HepG2 (cell line): Measurements from ENCODE around the gene TDRD1. TPM values are rescaled to one million over a fixed set of nuclear protein-coding genes. Genes with fewer than 3 reads are reported as not detected.

Experiments used
- ATAD3A ChIP-seq: sonication (generic); formaldehyde crosslinking; IDR thresholded peaks from 2 replicates; pipeline ENCODE4 v1.4.0; 2020; ENCODE audit warnings: missing genetic modification reagents
- ATF5 ChIP-seq: sonication (generic); formaldehyde crosslinking; IDR thresholded peaks from 2 replicates; pipeline ENCODE4 v1.4.0; 2020; ENCODE audit warnings: mild to moderate bottlenecking, low read depth, missing genetic modification reagents
- CREBL2 ChIP-seq: sonication (generic); formaldehyde crosslinking; IDR thresholded peaks from 2 replicates; pipeline ENCODE4 v1.8.1; 2023; ENCODE audit warnings: missing genetic modification reagents, mild to moderate bottlenecking, borderline replicate concordance
- FOXJ3 ChIP-seq: sonication (generic); formaldehyde crosslinking; IDR thresholded peaks from 2 replicates; pipeline ENCODE4 v1.4.0; 2020; ENCODE audit warnings: missing genetic modification reagents, mild to moderate bottlenecking, borderline replicate concordance
- GPN1 ChIP-seq: sonication (generic); formaldehyde crosslinking; IDR thresholded peaks from 2 replicates; pipeline ENCODE4 v1.5.1; 2020; ENCODE audit warnings: missing genetic modification reagents, borderline replicate concordance
- HNF4A ChIP-seq: sonication (generic); formaldehyde crosslinking; IDR thresholded peaks from 2 replicates; pipeline ENCODE4 v1.4.0; 2020; ENCODE audit warnings: missing genetic modification reagents
- ISX ChIP-seq: sonication (generic); formaldehyde crosslinking; conservative IDR thresholded peaks from 2 replicates; pipeline ENCODE4 v1.5.0; 2020; ENCODE audit warnings: missing genetic modification reagents
- KLF15 ChIP-seq: sonication (generic); formaldehyde crosslinking; IDR thresholded peaks from 2 replicates; pipeline ENCODE4 v1.8.1; 2023; ENCODE audit warnings: borderline replicate concordance, mild to moderate bottlenecking, inconsistent platforms, missing genetic modification reagents, mixed read lengths
- MED1 ChIP-seq: sonication (generic); formaldehyde crosslinking; IDR thresholded peaks from 2 replicates; pipeline ENCODE4 v1.4.0; 2020; ENCODE audit warnings: missing genetic modification reagents
- MTA1 ChIP-seq: sonication (generic); formaldehyde crosslinking; IDR thresholded peaks from 2 replicates; pipeline ENCODE4 v1.4.0; 2020; ENCODE audit warnings: missing genetic modification reagents, mild to moderate bottlenecking, borderline replicate concordance
- NFYC ChIP-seq: IDR thresholded peaks from 2 replicates; pipeline ENCODE4 v1.6.1; 2016; ENCODE audit warnings: missing genetic modification reagents, missing compliant biosample characterization
- NR3C1 ChIP-seq: sonication (generic); formaldehyde crosslinking; IDR thresholded peaks from 2 replicates; pipeline ENCODE4 v1.4.0; 2020; ENCODE audit warnings: missing genetic modification reagents
- ONECUT2 ChIP-seq: sonication (generic); formaldehyde crosslinking; IDR thresholded peaks from 2 replicates; pipeline ENCODE4 v1.4.0; 2020; ENCODE audit warnings: missing genetic modification reagents
- PAX8 ChIP-seq: sonication (generic); formaldehyde crosslinking; IDR thresholded peaks from 2 replicates; pipeline ENCODE4 v1.8.0; 2022; ENCODE audit warnings: mild to moderate bottlenecking, missing genetic modification reagents, borderline replicate concordance
- TAF1 ChIP-seq: sonication (generic); formaldehyde crosslinking; IDR thresholded peaks from 2 replicates; pipeline ENCODE4 v1.4.0; 2020; ENCODE audit warnings: missing genetic modification reagents
- TBP ChIP-seq: sonication (generic); formaldehyde crosslinking; IDR thresholded peaks from 2 replicates; pipeline ENCODE4 v1.5.0; 2020; ENCODE audit warnings: missing genetic modification reagents
- TCF12 ChIP-seq, 2 experiments: fragments of 450-650 bp in 1 of 2; sonication (generic) in 1 of 2; formaldehyde crosslinking in 1 of 2; IDR thresholded peaks; 2 replicates each; pipeline versions ENCODE4 v1.6.1 to v1.8.0; 2017 to 2022; ENCODE audit warnings: antibody characterized with exemption in 1 of 2, mild to moderate bottlenecking in 1 of 2, missing genetic modification reagents in 1 of 2, moderate library complexity in 1 of 2
- ZBTB10 ChIP-seq: sonication (generic); formaldehyde crosslinking; IDR thresholded peaks from 2 replicates; pipeline ENCODE4 v1.4.0; 2020; ENCODE audit warnings: missing genetic modification reagents, borderline replicate concordance
- ZFP1 ChIP-seq: IDR thresholded peaks from 2 replicates; pipeline ENCODE4 v1.6.1; 2016
- ZFP62 ChIP-seq: sonication (generic); formaldehyde crosslinking; IDR thresholded peaks from 2 replicates; pipeline ENCODE4 v1.4.0; 2020; ENCODE audit warnings: missing genetic modification reagents
- ZNF280B ChIP-seq: sonication (generic); formaldehyde crosslinking; IDR thresholded peaks from 2 replicates; pipeline ENCODE4 v1.5.0; 2020; ENCODE audit warnings: missing genetic modification reagents, mild to moderate bottlenecking, borderline replicate concordance
- ZNF367 ChIP-seq: sonication (generic); formaldehyde crosslinking; IDR thresholded peaks from 2 replicates; pipeline ENCODE4 v1.4.0; 2020; ENCODE audit warnings: missing genetic modification reagents, borderline replicate concordance
- ZNF703 ChIP-seq: sonication (generic); formaldehyde crosslinking; IDR thresholded peaks from 2 replicates; pipeline ENCODE4 v1.5.1; 2020; ENCODE audit warnings: missing genetic modification reagents, mild to moderate bottlenecking, moderate library complexity, borderline replicate concordance
- ZNF709 ChIP-seq: sonication (generic); formaldehyde crosslinking; IDR thresholded peaks from 2 replicates; pipeline ENCODE4 v1.5.0; 2020; ENCODE audit warnings: mild to moderate bottlenecking, missing genetic modification reagents
- ZNF75D ChIP-seq: sonication (generic); formaldehyde crosslinking; IDR thresholded peaks from 2 replicates; pipeline ENCODE4 v1.8.1; 2023; ENCODE audit warnings: missing genetic modification reagents, mild to moderate bottlenecking, borderline replicate concordance
- ZNF761 ChIP-seq: sonication (generic); formaldehyde crosslinking; conservative IDR thresholded peaks from 2 replicates; pipeline ENCODE4 v1.4.0; 2020; ENCODE audit warnings: mild to moderate bottlenecking, missing genetic modification reagents
- polyA plus RNA-seq, 8 experiments: library from polyadenylated mRNA; depleted of rRNA in 3 of 8; stranded (reverse) in 7 of 8; unstranded in 1 of 8; fragments of >200 nt; fragmentation: Illumina TruSeq in 4 of 8; extraction: Trizol in 4 of 8; gene quantifications; 2 replicates each; pipeline versions ENCODE4 v1.2.1 to v1.2.3, GENCODE V29; 2011 to 2016; ENCODE audit warnings: low read depth in 4 of 8, missing spikeins in 1 of 8, mixed read lengths in 1 of 8; ENCODE audit not compliant: insufficient read depth in 1 of 8
- total RNA-seq, 5 experiments: library from RNA; depleted of rRNA; stranded (reverse); fragments of >200 nt; fragmentation: Illumina TruSeq; extraction: Trizol; gene quantifications; 2 replicates each; pipeline ENCODE4 v1.2.3, GENCODE V29; 2016; ENCODE audit warnings: low read depth in 1 of 5

TDRD1 gene
- total and polyA plus RNA-seq, 2 of the 13 experiments (the other 11 are each of a cell fraction or from before 2014, with no cell fraction given), result not detected

- TF ChIP-seq ATAD3A (CRISPR knock-in tag), result no peak
- no peak; the same call in 1 of the 2 replicates for TF ChIP-seq ZFP1 (CRISPR knock-in tag)
- 0 out of 2 replicates have a peak, but pooled peaks have one; percentile 20 for TF ChIP-seq ZNF709 (CRISPR knock-in tag)
- TF ChIP-seq FOXJ3 (CRISPR knock-in tag), result no peak
- no peak for TF ChIP-seq ZNF75D (CRISPR knock-in tag)
- TF ChIP-seq ONECUT2 (CRISPR knock-in tag), result no peak
- no peak for TF ChIP-seq TBP
- peak; percentile 86 for TF ChIP-seq NFYC (CRISPR knock-in tag)
- peak; percentile 35; the same call in 1 of the 2 replicates for TF ChIP-seq HNF4A (CRISPR knock-in tag)
- TF ChIP-seq PAX8 (CRISPR knock-in tag), result no peak
- no peak for TF ChIP-seq NR3C1
- TF ChIP-seq MTA1 (CRISPR knock-in tag), result no peak
- TF ChIP-seq KLF15 (CRISPR knock-in tag), result peak; percentile 20; the same call in 1 of the 2 replicates
- TF ChIP-seq ZNF367 (CRISPR knock-in tag), result no peak
- no peak; the same call in 1 of the 2 replicates for TF ChIP-seq ZNF280B (CRISPR knock-in tag)
- no peak for TF ChIP-seq TCF12 (IDR thresholded peaks at IDR 0.05)
- peak; percentile 69; the same call in 1 of the 2 replicates for TF ChIP-seq TCF12 (CRISPR knock-in tag; IDR thresholded peaks at IDR 0.05)
- peak; percentile 81 for TF ChIP-seq TAF1
- TF ChIP-seq ZBTB10, result no peak
- no peak for TF ChIP-seq ZFP62 (CRISPR knock-in tag)
- no peak for TF ChIP-seq CREBL2 (CRISPR knock-in tag)
- TF ChIP-seq ISX (CRISPR knock-in tag), result no peak
- TF ChIP-seq GPN1 (CRISPR knock-in tag), result no peak
- TF ChIP-seq ZNF761 (CRISPR knock-in tag), result no peak
- no peak for TF ChIP-seq MED1 (CRISPR knock-in tag)
- no peak for TF ChIP-seq ZNF703
- TF ChIP-seq ATF5 (CRISPR knock-in tag), result no peak
These were observed 5.0 kb upstream of the TDRD1 start, which contains the start of gene CCDC186 (continued) for GRCh38 chr10:114173921-114174694.
